ENCODE data around the gene ANKRD11.

Gene ANKRD11

DNA sequence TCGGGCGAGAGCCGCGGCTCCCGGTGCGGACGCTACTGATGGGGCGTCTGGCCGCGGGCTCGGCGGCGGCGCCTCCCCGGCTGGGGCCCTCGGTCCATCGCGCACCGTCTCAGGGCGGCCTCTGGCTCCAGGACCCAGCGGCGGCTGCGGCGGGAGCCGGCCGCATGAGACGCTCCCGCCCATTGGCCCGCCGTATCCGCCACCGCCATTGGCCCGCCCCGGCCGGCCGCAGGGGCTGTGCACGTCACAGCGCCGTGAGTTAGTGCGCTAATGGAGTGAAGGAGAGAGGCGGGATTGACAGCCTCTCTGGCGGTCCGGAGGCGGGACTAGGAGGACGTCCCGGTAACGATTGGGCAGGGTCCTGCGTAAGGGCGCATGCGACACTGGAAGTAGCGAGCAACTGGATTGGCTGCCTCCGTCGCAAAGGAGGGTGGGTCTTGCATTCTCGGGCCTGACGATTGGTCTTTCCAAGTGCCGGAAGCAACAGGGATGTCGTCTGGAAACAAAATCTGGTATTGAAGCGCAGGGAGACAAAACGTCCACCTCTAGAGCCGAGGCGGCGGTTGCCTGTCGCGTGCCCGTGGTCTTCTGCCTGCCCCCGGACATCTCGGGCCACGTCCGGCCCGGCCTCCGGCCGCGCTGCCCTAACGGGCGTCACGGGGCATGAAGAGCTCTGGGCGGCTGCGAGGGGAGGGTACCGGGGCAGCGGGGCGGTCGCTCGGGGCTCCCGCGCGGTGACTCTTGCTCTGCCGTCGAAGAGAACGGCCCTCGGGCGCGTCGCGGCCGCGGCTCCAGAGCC is at the start of gene ANKRD11:
ANKRD11 (minus strand) TSS at position 123 of the 799 bp plus-strand sequence. CDS start 173,542 bp downstream, outside the sequence.
- peak; percentile 96 for DNase-seq

DNA sequence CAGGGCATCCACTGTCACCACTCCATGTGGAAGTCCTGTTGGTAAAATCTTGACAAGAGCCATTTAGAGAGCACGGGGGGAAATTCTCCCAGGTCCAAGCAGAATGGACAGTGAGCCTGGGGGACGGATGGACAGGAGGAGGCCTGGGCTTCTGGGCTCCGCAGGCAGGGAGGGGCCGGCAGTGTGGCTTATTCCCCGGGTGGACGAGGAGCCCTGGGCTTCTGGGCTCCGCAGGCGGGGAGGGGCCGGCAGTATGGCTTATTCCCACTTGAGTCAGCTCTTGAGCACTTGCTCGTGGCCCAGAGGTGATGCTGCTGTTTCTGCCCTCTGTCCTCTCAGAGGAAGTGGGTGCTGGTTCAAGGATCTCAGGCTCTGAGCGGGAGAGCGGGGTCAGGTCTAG is 47.9 kb upstream of the ANKRD11 start:
- no peak for DNase-seq

DNA sequence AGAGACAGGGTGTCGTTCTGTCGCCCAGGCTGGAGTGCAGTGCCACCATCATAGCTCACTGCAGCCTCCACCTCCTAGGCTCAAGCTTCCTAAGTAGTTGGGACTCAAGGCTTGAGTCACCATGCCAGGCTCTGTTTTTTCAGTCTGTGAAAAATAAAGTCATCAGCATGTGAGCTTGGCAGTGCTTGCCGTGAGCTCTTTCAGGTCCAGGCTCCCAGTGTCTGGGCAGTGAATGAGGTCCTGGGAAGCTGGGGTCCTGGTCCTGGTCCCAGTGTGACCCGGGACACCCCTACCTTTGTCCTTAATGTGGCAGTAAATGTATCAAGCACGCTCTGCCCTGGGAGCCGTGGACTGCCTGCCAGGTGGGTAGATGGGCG is 47.2 kb upstream of the ANKRD11 start:
- DNase-seq = no peak

- DNase-seq = no peak
Measured at GRCh38 chr16:89536886-89537548, 46.7 kb upstream of the ANKRD11 start.

DNA sequence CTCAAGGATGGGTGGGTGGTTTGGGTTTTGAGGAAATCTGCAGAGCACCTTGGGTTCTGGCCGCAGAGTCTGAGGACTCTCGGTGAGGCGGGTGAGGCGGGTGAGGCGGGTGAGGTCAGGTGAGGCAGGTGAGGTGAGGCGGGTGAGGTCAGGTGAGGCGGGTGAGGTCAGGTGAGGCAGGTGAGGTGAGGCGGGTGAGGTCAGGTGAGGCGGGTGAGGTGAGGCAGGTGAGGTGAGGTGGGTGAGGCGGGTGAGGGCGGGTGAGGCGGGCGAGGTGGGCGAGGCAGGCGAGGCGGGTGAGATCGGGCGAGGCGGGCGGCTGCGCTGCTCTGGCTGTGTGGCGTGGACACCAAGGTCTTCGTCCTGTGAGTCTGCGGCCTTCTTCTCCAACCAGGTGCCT is 46.0 kb upstream of the ANKRD11 start:
- no peak for DNase-seq

- no peak for DNase-seq
Measured at GRCh38 chr16:89534252-89534756, 43.9 kb upstream of the ANKRD11 start.

- DNase-seq = no peak
Measured at GRCh38 chr16:89531821-89532526, 41.6 kb upstream of the ANKRD11 start.

DNA sequence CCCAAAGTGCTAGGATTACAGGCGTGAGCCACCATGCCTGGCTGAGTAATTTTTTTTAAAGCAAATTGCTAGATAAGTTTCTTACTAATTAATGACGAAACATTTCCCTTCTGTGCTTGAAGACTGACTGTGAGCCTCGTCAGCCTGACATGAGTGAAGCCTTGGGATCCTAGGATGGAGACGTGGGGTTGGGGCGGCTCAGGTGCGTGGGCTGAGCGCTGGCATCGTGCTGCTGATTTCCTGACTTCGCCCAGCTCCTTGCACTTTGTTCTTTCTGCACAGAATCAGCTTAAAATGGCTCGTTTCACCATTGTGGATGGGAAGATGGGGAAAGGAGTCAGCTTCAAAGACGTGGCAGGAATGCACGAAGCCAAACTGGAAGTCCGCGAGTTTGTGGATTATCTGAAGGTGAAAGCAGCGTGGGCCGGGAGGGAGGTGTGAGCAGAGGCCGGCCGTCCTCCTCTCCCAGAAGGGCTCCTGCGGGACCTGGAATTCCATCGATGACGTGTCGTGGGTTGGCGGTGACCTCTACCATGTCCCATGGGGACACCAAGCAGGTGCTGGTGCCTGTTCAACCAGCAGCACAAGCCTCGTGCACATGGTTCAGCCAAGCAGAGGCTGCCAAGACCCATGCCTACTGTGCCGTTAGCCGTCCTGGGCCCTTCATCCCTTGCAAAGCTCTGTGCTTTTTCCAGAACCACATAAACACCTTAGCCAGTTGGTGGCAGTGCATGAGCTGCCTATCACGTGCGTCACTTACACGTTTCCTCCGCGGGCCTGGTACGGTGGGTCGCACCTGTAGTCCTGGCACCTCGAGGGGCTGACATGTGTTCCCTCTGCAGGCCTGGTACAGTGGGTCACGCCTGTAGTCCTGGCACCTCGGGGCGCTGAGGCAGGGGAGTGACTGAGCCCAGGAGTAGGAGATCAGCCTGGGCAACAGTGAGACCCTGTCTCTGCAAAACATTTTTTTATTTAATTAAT is 40.3 kb upstream of the ANKRD11 start:
- DNase-seq = no peak

- DNase-seq = no peak
Measured at GRCh38 chr16:89529097-89529496, 38.7 kb upstream of the ANKRD11 start.

GRCh38 chr16:89525146-89525913 is 35.0 kb upstream of the ANKRD11 start:
- no peak for DNase-seq

- DNase-seq = no peak
Measured at GRCh38 chr16:89523680-89524344, 33.5 kb upstream of the ANKRD11 start.

GRCh38 chr16:89522287-89522686 is 31.9 kb upstream of the ANKRD11 start:
- no peak for DNase-seq

DNA sequence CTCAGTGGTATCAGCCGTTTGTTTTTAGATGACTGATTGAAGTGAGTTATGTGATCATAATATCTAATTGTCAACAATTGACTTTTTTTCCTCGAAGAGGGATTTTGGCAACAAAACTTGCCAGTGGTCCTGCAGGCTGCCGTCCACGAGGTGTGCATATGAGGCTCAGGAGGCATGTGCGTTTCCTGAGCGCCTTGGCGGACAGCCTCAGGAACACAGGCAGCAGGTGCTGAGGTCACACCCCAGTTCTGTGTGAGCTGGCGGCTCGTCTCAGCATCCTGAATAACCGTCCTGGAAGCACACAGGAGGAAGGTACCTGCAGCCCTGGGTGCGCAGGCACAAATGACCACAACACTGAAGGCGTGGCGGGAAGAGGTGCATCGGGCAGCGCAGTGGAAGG is 29.5 kb upstream of the ANKRD11 start:
- no peak for DNase-seq

DNA sequence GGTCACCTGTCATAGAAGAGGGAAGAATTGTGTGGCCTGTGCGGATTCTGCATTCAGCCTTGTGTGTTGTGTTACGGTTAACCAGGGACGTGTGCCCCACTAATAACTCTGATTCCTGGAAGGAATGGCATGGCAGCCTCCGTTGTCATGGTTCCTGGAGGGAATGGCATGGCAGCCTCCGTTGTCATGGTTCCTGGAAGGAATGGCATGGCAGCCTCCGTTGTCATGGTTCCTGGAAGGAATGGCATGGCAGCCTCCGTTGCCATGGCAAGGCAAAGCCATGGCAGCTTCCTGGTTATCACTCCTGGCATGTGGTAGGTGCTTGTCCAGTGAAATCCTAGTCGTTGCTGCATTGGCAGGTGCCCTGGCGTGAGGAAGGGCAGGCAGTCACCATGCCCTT is 26.8 kb upstream of the ANKRD11 start:
- DNase-seq = no peak

DNA sequence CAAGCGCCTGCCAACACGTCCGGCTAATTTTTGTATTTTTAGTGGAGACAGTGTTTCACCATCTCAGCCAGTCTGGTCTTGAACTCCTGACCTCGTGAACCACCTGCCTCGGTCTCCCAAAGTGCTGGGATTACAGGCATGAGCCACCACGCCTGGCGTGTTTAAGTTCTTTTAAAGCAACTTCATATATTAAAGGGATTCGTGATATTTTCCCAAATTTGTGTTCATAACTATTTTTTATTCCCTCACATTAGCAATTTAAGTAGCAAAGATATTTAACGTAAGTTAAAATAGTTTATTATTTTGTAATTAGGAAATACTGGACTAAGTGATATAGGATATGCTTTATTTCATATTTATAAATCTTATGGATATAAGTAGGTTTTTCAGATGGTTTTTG is 22.1 kb upstream of the ANKRD11 start:
- DNase-seq = no peak

DNA sequence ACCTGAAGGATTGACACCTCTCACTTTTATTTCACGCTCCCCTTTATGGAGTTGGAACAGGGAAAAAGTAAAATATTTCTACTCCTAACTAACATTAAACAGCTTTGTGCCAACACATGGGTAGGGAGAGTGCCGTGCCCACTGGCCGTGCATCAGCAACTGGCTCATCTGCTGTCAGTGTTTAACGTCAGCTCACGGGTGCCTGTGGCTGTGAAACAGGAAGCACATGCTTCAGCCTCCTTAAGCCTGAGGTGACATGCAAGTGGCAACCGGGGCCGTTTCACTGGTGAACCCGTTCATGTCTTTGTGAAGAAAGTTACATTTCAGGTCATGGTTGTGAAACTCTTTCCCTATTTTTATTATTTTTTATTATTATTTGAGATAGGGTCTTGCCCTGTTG is 21.0 kb upstream of the ANKRD11 start:
- DNase-seq = no peak

DNA sequence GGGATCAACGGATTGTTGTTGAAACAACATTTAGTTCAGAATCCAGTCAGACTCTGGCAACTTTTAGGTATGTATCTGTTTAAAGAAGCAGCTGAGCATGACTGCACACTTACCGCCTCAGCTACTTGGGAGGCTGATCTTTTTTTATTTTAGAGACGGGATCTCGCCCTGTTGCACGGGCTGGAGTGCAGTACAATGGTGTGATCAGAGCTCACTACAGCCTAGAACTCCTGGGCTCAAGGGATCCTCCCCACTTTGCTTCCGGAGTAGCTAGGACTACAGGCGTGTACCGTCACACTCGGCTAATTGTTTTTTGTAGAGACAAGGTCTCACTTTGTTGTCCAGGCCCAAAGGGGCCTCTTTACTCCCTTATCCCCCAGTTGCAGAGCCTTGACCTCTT is 20.2 kb upstream of the ANKRD11 start:
- DNase-seq = no peak

GRCh38 chr16:89507834-89508590 is 17.7 kb upstream of the ANKRD11 start, which contains the start of gene SPG7:
Gene SPG7 (plus strand): TSS chr16:89508403. CDS start chr16:89508418, 15 bp downstream.
- peak; percentile 86 to 89 for DNase-seq

DNA sequence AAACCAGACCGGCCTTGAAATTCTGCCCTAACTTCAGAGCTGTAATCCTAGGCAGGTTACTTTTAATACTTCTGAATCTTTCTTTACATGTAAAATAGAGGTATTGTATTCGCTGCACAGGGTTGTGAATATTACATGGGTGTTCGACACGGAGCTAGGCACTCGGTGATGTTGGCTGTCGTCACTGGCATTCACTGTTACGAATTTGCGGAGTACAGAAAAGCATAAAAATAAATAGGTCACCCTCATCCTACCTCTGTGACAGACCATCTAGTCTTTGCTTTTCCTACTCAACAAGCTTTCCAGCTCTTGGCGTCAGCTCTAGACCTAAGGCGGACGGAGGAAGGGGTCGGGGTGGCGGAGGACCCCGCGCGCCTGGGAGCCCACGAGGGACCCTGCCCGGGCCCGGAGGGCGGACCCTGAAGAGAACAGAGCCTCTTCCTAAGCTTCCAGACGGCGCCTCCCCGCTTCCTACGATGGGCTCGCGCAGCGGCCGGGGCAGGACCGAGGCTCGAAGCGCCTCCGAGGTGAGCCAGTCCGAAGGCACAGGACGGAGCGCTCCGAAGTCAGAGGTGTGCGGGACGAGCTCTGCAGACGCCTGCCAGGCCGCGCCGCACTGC is 17.0 kb upstream of the ANKRD11 start:
- DNase-seq = no peak

DNA sequence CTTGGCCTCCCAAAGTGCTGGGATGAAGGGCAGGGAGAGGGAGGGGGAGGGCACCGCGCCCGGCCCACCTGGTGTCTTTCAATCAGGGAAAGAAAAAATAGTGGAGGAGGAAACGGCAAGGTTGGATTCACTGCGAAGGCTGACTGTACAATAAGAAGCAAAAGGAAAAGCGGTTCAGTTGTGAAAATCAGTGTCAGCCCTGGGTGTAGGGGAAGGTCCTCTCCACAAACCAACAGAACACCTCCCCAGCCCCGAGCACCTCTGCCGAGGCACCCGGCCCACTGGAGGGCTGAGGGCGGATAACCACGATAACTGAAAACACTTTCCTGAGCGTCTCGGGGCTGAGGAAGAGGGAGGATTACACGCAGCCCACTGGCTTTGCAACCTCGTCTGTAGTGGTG is 16.4 kb upstream of the ANKRD11 start:
- peak in 1 of 2 donors; percentile 9 for DNase-seq

Data from stimulated activated CD4-positive, alpha-beta T cell treated with anti-CD3 and anti-CD28 coated beads, Interleukin-2, amount 100 ng/mL, for 48 hours (primary cell).